ENCODE measurements around the gene PTN.
"Not testable (repeated sequence)": the region's sequence is repeated elsewhere in the genome, so short reads cannot be mapped to it uniquely, and the experiment has no call there.

The PTN gene

GRCh38 chr7:137268001-137268865, 75.3 kb downstream of the PTN start:
- DNase-seq (ENCODE audit: low read depth in 2 of 2): not testable (repeated sequence)

GRCh38 chr7:137266764-137267163, 76.8 kb downstream of the PTN start:
- DNase-seq (ENCODE audit: low read depth in 2 of 2): no peak

GRCh38 chr7:137265480-137265879, 78.1 kb downstream of the PTN start:
- not testable (repeated sequence) for DNase-seq (ENCODE audit: low read depth in 2 of 2)

GRCh38 chr7:137262599-137262998, 80.9 kb downstream of the PTN start:
- no peak for DNase-seq (ENCODE audit: low read depth in 2 of 2)

GRCh38 chr7:137258552-137258951, 85.0 kb downstream of the PTN start:
- DNase-seq (ENCODE audit: low read depth in 2 of 2): no peak

- no peak for DNase-seq (ENCODE audit: low read depth in 2 of 2)
Observed at GRCh38 chr7:137254766-137255165, 88.8 kb downstream of the PTN start.

- DNase-seq (ENCODE audit: low read depth in 2 of 2): no peak
Observed at GRCh38 chr7:137245890-137246289, 97.6 kb downstream of the PTN start.

- DNase-seq (ENCODE audit: low read depth in 2 of 2): no peak
Observed at GRCh38 chr7:137245186-137245585, 98.3 kb downstream of the PTN start.

- no peak for DNase-seq (ENCODE audit: low read depth in 2 of 2)
Observed at GRCh38 chr7:137243741-137244140, 99.8 kb downstream of the PTN start.

GRCh38 chr7:137242616-137243015, 100.9 kb downstream of the PTN start:
- DNase-seq (ENCODE audit: low read depth in 2 of 2): no peak

- no peak for DNase-seq (ENCODE audit: low read depth in 2 of 2)
Observed at GRCh38 chr7:137241655-137242360, 101.7 kb downstream of the PTN start.

- DNase-seq (ENCODE audit: low read depth in 2 of 2): not testable (repeated sequence)
Observed at GRCh38 chr7:137239186-137239585, 104.3 kb downstream of the PTN start.

- no peak for DNase-seq (ENCODE audit: low read depth in 2 of 2)
Observed at GRCh38 chr7:137235434-137235833, 108.1 kb downstream of the PTN start.

GRCh38 chr7:137231167-137231566, 112.4 kb downstream of the PTN start:
- no peak for DNase-seq (ENCODE audit: low read depth in 2 of 2)

- no peak for DNase-seq (ENCODE audit: low read depth in 2 of 2)
Observed at GRCh38 chr7:137221467-137221866, 122.1 kb downstream of the PTN start.

- DNase-seq (ENCODE audit: low read depth in 2 of 2): no peak
Observed at GRCh38 chr7:137213744-137214143, 129.8 kb downstream of the PTN start.

- no peak for DNase-seq (ENCODE audit: low read depth in 2 of 2)
Observed at GRCh38 chr7:137209151-137209817, 134.2 kb downstream of the PTN start.

- no peak for DNase-seq (ENCODE audit: low read depth in 2 of 2)
Observed at GRCh38 chr7:137206770-137207169, 136.8 kb downstream of the PTN start.

GRCh38 chr7:137204246-137204645, 139.3 kb downstream of the PTN start:
- DNase-seq (ENCODE audit: low read depth in 2 of 2): no peak

GRCh38 chr7:137203351-137203750, 140.2 kb downstream of the PTN start:
- DNase-seq (ENCODE audit: low read depth in 2 of 2): no peak

- DNase-seq (ENCODE audit: low read depth in 2 of 2): no peak
Observed at GRCh38 chr7:137196648-137197047, 146.9 kb downstream of the PTN start.

GRCh38 chr7:137195996-137196395, 147.5 kb downstream of the PTN start:
- no peak for DNase-seq (ENCODE audit: low read depth in 2 of 2)

- not testable (repeated sequence) for DNase-seq (ENCODE audit: low read depth in 2 of 2)
Observed at GRCh38 chr7:137181619-137182018, 161.9 kb downstream of the PTN start.
